Measurements from ENCODE around the gene DNM2.
"Not testable (repeated sequence)": the region's sequence is repeated elsewhere in the genome, so short reads cannot be mapped to it uniquely, and the experiment has no call there.

Gene DNM2

DNA sequence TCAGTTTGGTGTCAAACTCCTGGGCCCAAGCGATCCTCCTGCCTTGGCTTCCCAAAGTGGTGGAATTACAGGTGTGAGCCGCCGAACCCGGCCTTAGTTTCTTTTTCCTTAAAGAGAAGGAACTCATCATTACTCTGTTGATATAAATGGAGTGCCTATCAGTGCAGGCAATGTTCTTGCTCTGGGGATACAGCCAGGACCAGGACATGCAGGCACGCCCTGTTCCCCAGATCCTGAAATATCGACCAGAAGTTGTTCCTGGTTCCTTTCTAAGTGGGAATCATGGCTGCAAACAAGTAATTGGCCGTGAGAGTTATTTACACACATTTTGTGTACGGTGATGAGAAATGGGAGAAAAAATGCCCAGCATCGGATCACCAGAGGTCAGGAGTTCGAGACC lies 8.4 kb downstream of the DNM2 start:
- DNase-seq, result no peak

DNA sequence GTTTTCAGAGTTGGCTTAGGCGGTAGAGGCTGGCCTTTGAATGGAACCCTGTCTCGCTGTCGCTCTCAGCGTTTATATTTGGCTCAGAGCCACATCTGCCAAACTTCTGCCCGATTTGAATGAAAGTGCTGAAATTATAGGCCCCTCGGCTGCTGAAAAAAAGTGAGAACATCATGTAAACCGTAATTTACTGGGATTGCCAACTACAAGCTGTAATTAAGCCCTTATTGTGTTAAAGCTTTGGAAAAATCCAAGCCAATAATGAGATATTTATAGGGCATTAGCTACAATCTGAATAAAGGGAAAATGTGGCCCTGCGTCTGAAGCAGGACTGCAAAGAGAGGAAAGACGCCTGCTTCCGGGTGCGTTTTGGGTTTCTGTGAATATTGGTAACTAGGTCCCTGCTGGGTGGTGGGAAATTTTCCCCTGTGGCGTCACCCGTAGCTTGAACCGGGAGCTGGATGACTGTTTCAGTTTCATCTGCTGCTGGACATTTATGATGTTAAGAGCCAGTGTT lies 9.9 kb downstream of the DNM2 start:
- no peak for DNase-seq

DNA sequence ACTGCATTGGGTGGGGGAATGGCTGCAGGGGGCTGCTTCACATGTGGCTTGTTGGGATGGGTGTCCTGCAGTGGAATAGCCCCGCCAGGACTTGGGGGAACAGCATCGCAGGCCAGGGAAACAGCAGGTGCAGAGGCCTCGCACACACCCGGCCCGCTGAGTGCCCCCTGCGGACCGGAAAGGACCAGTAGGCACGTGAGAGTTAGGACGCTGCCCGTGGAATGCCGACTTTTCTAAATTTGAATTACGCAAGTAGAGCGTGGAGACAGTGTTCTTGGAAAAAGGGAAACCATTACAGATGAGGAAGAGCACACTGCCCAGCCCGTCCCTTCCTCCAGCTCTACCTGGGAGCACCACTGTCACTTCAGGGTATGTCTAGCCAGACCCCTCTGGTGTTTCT lies 11.5 kb downstream of the DNM2 start:
- no peak for DNase-seq

- no peak for DNase-seq
Observed at GRCh38 chr19:10730932-10731331, 13.1 kb downstream of the DNM2 start.

DNA sequence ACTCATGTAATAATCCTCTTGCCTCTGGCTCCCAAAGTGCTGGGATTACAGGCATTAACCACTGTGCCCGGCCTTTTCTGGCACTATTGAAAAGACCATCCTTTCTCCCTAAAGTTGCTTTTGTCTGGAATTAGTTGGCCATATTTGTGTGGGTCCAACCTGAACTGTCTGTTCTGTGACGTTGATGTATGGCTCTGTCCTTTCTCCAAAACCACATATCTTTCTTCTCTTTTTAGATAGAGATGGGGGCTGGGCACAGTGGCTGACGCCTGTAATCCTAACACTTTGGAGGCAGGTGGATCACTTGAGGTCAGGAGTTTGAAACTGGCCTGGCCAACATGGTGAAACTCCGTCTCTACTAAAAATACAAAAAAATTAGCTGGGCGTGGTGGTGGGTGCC lies 17.9 kb downstream of the DNM2 start:
- no peak for DNase-seq

- DNase-seq, result no peak
Observed at GRCh38 chr19:10736189-10736588, 18.3 kb downstream of the DNM2 start.

DNA sequence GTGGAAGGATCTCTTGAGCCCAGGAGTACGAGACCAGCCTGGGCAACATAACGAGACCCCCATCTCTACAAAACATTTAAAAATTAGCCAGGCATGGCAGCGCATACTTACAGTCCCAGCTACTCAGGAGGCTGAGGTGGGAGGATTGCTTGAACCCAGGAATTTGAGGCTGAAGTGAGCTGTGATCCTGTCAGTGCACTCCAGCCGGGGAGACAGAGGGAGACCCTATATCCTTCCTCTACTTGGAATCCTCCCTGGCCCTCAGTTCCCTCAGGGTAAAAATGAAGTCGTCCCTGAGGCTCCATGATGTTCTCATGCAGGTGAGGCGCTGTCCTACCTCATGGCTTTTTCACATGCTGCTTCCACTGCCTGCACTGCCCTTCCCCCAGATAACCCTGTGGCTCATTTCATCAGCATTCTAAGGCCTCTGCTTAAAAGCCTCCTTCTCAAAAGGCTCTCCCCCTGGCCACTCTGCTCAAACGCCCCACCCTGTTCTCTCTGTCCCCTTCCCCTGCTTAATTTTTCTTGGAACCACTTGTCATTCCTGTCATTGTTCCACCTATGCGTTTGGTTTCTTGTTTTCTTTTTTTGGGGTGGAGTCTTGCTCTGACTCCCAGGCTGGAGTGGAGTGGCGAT lies 19.2 kb downstream of the DNM2 start:
- DNase-seq, result no peak

DNA sequence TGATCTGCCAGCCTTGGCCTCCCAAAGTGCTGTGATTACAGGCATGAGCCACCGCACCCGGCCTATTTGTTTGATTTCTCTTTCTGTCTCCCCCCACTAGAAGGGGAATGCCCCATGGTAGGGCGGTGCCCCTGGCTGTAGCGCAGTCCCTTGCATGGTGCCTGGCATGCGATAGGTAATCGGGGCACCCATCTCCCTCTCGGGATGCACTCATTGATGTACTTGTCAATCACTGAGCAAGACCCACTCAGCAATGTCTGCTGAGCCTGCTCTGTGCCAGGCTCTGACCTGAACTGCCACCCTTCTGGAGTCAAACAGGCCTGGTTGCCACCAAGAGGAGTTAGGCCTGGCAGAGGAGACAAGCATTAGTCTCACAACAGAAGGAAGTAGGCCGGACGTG lies 19.8 kb downstream of the DNM2 start:
- DNase-seq, result no peak

- DNase-seq, result peak; percentile 41
Observed at GRCh38 chr19:10740798-10741197, 22.9 kb downstream of the DNM2 start.

DNA sequence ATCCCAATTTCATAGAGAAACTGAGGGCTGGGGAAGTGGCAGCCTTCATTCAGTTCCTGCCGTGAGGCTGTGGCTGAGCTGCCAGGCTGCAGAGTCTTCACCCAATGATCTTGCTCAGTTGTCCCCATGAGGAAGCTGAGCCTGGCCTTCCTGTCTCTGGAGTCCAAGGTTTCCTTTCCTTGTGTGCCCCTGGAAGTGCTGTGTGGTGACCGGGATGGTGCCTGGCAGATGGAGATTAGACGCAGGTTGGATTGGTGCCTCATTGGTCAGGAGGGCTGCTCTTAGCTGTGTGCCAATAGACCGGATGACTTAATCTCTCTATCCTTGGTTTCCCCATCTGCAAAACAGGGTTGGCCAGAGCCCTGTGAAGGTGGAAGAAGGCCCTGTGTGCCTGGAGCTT lies 24.6 kb downstream of the DNM2 start:
- no peak for DNase-seq

GRCh38 chr19:10744253-10744798 lies 26.4 kb downstream of the DNM2 start:
- DNase-seq, result no peak

DNA sequence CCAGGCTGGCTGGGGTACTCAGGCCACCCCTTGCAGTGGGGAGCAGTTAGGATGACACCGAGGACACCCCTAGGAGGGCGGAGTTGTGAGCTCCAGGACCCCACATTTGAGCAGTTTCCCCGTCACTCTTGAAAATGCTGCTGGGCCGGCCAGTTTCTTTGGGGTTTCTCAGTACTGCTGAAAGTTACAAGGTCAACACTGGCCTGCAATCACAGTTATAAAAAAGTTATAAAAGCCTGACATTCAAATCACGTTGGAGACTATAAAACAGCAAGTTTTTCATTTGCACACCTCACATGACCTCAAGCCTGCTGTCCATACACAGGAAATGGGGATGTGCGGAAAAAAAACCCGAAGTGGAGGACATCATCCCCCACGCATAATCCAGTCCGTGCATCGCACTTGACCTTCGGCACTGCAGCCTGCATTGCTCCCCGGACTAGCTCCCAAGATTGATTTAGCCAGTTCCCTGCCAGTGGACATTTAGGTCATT lies 27.0 kb downstream of the DNM2 start:
- DNase-seq, result no peak

DNA sequence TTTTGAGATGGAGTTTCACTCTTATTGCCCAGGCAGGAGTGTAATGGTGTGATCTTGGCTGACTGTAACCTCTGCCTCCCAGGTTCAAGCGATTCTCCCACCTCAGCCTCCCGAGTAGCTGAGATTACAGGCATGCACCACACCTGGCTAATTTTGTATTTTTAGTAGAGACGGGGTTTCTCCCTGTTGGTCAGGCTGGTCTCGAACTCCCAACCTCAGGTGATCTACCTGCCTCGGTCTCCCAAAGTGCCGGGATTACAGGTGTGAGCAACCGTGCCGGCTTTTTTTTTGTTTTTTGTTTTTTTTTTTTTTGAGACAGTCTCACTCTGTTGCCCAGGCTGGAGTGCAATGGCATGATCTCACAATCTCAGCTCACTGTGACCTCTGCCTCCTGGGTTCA lies 28.6 kb downstream of the DNM2 start:
- DNase-seq, result not testable (repeated sequence)

DNA sequence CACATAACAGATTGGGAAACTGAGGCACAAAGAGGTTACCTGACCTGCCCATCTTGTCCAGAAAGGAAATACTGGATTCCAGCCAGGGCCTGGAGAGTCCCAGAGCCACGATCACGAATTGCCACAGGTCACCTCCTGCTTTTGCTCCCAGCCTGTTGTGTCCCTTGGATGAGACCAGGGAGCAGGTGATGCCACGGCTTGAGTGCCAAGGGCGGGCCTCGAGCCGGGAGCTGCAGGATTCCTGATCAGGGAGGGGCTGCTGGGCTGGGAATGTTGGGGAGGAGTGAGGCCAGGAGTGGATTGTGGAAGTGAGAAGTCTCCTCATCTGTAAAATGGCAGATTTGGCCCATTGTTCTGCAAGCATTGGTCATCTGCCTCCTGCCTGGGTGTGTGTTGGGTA lies 29.4 kb downstream of the DNM2 start:
- DNase-seq, result no peak

- no peak for DNase-seq
Observed at GRCh38 chr19:10747674-10748073, 29.8 kb downstream of the DNM2 start.

DNA sequence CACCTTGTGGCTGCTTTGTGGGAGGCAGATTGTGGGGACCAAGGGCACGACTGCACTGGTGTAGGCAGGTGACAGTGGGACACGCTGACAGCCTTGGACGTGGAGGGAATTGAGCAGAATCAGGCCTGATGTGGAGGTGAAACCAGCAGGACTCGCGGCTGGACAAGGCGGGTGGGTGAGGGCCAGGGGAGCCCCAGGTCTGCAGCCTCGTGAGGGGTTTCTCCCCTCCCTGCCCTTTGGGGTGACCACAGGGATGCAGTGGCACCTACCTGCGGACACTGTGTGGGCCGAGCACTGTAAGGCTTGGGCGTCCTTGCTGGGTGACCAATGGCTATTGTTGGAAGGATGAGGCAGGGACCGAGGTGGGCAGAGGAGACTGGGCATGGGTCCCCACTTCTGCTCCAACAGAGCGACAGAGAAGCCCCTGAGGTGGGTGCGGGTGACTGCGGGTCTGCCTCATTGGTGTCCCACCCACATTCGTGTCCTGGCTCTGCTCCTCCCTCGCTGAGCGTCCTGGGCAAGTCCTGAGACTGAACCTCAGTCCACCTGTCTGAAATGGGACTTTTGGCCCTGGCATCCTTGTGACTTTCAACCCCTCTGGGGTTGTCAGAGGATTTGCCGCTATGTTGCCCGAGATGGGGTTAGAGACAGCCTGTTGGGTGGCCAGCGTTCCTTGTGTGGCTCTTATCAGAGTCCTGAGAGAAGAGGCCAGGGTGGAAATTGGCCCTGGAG lies 30.5 kb downstream of the DNM2 start:
- DNase-seq, result no peak

DNA sequence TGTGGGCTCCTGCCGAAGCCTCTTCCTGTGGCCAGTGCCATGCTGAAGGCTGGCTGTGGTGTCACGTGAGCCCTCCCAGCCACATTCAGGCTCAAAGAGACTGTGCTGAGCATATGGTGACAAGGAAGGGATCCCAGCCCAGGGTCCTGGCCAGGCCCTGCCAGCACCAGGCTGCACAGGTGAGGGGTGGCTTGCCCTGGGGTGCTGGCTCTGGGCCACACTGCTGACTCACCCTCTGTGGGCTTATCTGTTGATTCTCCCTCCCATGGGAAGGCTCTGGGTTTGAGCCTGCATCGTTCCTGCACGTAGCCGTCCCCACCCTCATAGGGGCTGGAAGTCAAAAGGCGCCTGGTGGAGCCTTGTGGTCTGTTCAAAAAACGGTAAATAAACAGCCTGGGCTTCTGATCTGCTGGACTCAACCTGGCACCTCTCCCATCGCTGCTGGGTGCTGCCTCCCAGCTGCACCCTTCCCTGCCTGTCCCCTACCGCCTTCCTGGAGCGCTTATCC lies 31.1 kb downstream of the DNM2 start:
- peak; percentile 71 for DNase-seq

DNA sequence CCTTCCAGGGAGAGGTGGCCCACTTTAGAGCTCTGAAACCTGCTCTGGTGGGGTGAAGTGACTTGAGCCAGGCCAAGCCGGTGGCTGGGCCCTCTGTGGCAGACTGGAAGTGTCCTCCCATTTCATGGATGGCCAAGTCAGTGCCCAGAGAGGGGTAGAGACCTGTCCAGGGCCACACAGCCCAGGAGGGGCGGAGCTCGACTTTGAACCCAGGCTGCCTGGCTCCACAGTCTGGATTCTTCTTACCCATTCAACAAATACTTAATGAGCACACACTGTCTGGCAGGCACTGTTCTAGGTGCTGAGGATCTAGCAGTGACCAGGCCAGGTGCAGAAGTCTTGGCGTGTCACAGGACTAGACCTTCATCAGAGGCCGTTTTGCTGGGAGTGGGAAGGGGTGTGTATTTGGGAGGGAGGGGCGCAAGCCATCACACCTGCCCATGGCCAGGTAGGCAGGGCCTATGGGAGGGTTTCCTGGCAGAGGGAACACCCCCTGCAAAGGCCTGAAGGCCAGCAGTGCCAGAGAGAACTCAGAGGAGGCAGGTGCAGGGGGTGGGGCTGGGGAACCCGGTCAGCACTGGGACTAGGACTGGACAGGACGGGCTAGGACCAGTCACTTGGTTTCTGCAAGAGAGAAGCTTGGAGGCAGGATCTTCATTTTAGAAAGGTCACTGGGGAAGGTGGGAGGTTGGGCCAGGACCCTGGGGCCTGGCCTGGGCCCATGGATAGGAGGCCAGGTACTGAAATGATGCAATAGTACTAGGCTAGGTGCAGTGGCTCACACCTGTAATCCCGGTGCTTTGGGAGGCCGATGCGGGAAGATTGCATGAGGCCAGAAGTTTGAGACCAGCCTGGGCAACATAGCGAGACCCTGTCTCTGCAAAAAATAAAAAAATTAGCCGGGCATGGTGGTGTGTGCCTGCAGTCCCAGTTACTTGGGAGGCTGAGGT lies 31.8 kb downstream of the DNM2 start:
- no peak for DNase-seq

GRCh38 chr19:10751109-10751953 lies 33.5 kb downstream of the DNM2 start:
- peak; percentile 33 for DNase-seq

DNA sequence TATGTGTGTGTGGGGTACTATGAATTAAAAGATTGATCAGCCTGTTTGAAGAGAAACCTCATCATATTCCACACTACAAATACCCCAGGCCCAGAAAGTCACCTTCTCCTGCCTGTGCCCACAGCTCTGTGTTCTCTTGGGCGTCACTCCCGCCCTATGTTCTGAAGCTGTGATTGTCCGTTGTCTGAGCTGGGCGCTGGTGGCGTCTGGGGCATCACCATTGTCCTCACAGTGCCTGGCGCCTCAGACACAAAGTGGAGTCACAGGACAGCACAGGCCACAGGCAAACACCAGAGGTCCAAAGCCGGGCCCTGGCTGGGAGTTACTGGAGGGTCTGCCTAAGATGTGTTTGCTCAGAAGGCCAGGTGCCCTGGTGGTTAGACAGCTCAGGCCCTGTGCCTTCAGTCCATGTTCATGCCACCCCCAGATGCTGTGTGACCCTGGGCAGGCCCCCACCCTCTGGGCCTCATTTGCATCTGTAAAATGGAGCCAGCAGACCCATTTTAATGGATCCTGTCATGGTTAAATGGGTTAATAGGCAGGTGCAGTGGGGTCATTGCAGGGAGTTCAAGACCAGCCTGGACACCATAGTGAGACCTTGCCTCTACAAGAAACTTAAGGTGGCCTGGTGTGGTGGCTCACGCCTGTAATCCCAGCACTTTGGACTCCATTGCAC lies 34.5 kb downstream of the DNM2 start:
- no peak for DNase-seq
